Measurements from ENCODE around the gene OCRL. TPM values are rescaled to one million over a fixed set of nuclear protein-coding genes. Genes with fewer than 3 reads are reported as not detected.

Gene OCRL
- total and polyA plus RNA-seq, 2 experiments from 2014 or later = 3.9 to 16.5 TPM

DNA sequence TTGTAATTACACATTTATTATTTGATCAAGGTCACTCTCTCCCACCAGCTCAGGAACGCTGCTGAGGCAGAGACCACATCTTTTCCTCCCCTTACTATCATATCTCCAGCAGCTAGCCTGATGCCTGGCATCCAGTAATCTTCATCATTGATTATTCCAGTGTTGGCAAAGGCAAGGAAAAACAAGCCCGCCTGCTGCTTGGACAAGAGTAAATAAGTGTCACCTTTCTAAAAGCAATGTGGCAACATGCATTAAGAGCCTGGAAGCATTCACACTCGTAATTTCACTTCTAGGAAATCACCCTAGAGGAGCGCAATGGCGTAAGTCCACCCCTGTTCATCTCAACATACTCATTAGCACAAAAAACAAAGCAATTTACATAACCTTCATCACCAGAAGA lies 59.9 kb downstream of the OCRL start:
- H4K20me1 ChIP-seq (replicated peaks; ENCODE audit: insufficient read depth) = no peaks in the 10 kb centered on the region
- no peaks in the 10 kb centered on the region for H3K79me2 ChIP-seq (replicated peaks; ENCODE audit: insufficient read depth)
- H3K9me2 ChIP-seq (ENCODE audit: insufficient read depth) = no peaks in the 10 kb centered on the region
- ATAC-seq (no peak), DNase-seq (ENCODE audit: low spot score) (no peak)
- no peaks in the 10 kb centered on the region for H3K27me3 ChIP-seq (ENCODE audit: insufficient read depth)
- TF ChIP-seq, protein P1, sequence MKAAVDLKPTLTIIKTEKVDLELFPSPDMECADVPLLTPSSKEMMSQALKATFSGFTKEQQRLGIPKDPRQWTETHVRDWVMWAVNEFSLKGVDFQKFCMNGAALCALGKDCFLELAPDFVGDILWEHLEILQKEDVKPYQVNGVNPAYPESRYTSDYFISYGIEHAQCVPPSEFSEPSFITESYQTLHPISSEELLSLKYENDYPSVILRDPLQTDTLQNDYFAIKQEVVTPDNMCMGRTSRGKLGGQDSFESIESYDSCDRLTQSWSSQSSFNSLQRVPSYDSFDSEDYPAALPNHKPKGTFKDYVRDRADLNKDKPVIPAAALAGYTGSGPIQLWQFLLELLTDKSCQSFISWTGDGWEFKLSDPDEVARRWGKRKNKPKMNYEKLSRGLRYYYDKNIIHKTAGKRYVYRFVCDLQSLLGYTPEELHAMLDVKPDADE (IDR thresholded peaks at IDR 0.05) = no peak
- TF ChIP-seq ZNF114 (CRISPR knock-in tag; IDR thresholded peaks at IDR 0.05) (no peak), EZH2 (IDR thresholded peaks at IDR 0.05; ENCODE audit: low read depth, unreplicated experiment) (no peak), EZH2phosphoT487 (IDR thresholded peaks at IDR 0.05; ENCODE audit: unreplicated experiment) (no peak), CREB1 (CRISPR knock-in tag; IDR thresholded peaks at IDR 0.05; ENCODE audit: low read depth) (no peak)
- TF ChIP-seq, protein P2, sequence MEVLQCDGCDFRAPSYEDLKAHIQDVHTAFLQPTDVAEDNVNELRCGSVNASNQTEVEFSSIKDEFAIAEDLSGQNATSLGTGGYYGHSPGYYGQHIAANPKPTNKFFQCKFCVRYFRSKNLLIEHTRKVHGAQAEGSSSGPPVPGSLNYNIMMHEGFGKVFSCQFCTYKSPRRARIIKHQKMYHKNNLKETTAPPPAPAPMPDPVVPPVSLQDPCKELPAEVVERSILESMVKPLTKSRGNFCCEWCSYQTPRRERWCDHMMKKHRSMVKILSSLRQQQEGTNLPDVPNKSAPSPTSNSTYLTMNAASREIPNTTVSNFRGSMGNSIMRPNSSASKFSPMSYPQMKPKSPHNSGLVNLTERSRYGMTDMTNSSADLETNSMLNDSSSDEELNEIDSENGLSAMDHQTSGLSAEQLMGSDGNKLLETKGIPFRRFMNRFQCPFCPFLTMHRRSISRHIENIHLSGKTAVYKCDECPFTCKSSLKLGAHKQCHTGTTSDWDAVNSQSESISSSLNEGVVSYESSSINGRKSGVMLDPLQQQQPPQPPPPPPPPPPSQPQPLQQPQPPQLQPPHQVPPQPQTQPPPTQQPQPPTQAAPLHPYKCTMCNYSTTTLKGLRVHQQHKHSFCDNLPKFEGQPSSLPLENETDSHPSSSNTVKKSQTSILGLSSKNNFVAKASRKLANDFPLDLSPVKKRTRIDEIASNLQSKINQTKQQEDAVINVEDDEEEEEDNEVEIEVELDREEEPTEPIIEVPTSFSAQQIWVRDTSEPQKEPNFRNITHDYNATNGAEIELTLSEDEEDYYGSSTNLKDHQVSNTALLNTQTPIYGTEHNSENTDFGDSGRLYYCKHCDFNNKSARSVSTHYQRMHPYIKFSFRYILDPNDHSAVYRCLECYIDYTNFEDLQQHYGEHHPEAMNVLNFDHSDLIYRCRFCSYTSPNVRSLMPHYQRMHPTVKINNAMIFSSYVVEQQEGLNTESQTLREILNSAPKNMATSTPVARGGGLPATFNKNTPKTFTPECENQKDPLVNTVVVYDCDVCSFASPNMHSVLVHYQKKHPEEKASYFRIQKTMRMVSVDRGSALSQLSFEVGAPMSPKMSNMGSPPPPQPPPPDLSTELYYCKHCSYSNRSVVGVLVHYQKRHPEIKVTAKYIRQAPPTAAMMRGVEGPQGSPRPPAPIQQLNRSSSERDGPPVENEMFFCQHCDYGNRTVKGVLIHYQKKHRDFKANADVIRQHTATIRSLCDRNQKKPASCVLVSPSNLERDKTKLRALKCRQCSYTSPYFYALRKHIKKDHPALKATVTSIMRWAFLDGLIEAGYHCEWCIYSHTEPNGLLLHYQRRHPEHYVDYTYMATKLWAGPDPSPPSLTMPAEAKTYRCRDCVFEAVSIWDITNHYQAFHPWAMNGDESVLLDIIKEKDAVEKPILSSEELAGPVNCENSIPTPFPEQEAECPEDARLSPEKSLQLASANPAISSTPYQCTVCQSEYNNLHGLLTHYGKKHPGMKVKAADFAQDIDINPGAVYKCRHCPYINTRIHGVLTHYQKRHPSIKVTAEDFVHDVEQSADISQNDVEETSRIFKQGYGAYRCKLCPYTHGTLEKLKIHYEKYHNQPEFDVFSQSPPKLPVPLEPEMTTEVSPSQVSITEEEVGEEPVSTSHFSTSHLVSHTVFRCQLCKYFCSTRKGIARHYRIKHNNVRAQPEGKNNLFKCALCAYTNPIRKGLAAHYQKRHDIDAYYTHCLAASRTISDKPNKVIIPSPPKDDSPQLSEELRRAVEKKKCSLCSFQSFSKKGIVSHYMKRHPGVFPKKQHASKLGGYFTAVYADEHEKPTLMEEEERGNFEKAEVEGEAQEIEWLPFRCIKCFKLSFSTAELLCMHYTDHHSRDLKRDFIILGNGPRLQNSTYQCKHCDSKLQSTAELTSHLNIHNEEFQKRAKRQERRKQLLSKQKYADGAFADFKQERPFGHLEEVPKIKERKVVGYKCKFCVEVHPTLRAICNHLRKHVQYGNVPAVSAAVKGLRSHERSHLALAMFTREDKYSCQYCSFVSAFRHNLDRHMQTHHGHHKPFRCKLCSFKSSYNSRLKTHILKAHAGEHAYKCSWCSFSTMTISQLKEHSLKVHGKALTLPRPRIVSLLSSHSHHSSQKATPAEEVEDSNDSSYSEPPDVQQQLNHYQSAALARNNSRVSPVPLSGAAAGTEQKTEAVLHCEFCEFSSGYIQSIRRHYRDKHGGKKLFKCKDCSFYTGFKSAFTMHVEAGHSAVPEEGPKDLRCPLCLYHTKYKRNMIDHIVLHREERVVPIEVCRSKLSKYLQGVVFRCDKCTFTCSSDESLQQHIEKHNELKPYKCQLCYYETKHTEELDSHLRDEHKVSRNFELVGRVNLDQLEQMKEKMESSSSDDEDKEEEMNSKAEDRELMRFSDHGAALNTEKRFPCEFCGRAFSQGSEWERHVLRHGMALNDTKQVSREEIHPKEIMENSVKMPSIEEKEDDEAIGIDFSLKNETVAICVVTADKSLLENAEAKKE (CRISPR knock-in tag; IDR thresholded peaks at IDR 0.05) = no peak
- TF ChIP-seq, protein P3, sequence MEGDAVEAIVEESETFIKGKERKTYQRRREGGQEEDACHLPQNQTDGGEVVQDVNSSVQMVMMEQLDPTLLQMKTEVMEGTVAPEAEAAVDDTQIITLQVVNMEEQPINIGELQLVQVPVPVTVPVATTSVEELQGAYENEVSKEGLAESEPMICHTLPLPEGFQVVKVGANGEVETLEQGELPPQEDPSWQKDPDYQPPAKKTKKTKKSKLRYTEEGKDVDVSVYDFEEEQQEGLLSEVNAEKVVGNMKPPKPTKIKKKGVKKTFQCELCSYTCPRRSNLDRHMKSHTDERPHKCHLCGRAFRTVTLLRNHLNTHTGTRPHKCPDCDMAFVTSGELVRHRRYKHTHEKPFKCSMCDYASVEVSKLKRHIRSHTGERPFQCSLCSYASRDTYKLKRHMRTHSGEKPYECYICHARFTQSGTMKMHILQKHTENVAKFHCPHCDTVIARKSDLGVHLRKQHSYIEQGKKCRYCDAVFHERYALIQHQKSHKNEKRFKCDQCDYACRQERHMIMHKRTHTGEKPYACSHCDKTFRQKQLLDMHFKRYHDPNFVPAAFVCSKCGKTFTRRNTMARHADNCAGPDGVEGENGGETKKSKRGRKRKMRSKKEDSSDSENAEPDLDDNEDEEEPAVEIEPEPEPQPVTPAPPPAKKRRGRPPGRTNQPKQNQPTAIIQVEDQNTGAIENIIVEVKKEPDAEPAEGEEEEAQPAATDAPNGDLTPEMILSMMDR (conservative IDR thresholded peaks at IDR 0.05; ENCODE audit: low read depth in 2 of 2) = no peak
- H3K4me2 ChIP-seq = no peak overlapping the region
- no peak overlapping the region for H3K4me3 ChIP-seq
- H3F3A ChIP-seq (replicated peaks; ENCODE audit: low read depth) = no peaks in the 10 kb centered on the region
- no peak overlapping the region for H3K4me3 Mint-ChIP-seq
- H3K27me3 Mint-ChIP-seq (ENCODE audit: insufficient read depth, low read depth, poor library complexity) = peaks cover 1% of the 10 kb centered on the region
- no peak overlapping the region for H2AFZ ChIP-seq
- H3K36me3 ChIP-seq (ENCODE audit: insufficient read depth) = no peaks in the 10 kb centered on the region
- no peak overlapping the region for H3K27ac ChIP-seq (ENCODE audit: low read depth)
- H3K27ac Mint-ChIP-seq = peak overlapping the region; percentile 88
- H3K4me1 ChIP-seq (ENCODE audit: insufficient read depth) = no peaks in the 10 kb centered on the region
- peaks cover 14% of the 10 kb centered on the region for H3K4me1 Mint-ChIP-seq
- H3K9me3 Mint-ChIP-seq = no peaks in the 10 kb centered on the region; the same call in 2 of the 3 replicates
- peaks cover 7% of the 10 kb centered on the region; the same call in 1 of the 3 replicates for H3K36me3 Mint-ChIP-seq (ENCODE audit: low read depth)
